DND-41 (cell line): ENCODE measurements around the gene TAF11L5.
"Not testable (repeated sequence)": the region's sequence is repeated elsewhere in the genome, so short reads cannot be mapped to it uniquely, and the experiment has no call there.

Experiments used
- ATAC-seq: fragments of 200-7000 bp; cut with Tn5 transposase; 3 replicates; pipeline ENCODE4 v1.9.1; 2021; ENCODE audit warnings: low read depth; ENCODE audit not compliant: insufficient read depth
- DNase-seq: peaks from one replicate; pipeline ENCODE4 v3.0.0-alpha.2; 2020
- H2AFZ ChIP-seq: 2 replicates; pipeline ENCODE4 v1.6.0; 2012; ENCODE audit warnings: low read depth, low read length
- H3K27ac ChIP-seq: 2 replicates; pipeline ENCODE4 v1.5.1; 2012; ENCODE audit warnings: low read length, inconsistent platforms
- H3K27me3 ChIP-seq: fragments of 200-600 bp; sonication (generic); 2 replicates; pipeline ENCODE4 v1.6.0; 2012; ENCODE audit warnings: low read length, mild to moderate bottlenecking, inconsistent platforms; ENCODE audit not compliant: insufficient read depth, poor library complexity
- H3K36me3 ChIP-seq: 2 replicates; pipeline ENCODE4 v1.5.1; 2012; ENCODE audit warnings: low read length, inconsistent platforms; ENCODE audit not compliant: insufficient read depth
- H3K4me1 ChIP-seq: 2 replicates; pipeline ENCODE4 v1.5.1; 2012; ENCODE audit warnings: mild to moderate bottlenecking, low read length; ENCODE audit not compliant: insufficient read depth
- H3K4me2 ChIP-seq: 2 replicates; pipeline ENCODE4 v1.6.0; 2012; ENCODE audit warnings: mild to moderate bottlenecking, moderate library complexity, low read length, inconsistent platforms; ENCODE audit not compliant: insufficient read depth
- H3K4me3 ChIP-seq, 2 experiments: fragments of 200-600 bp in 1 of 2; shearing (Covaris generic) in 1 of 2; 2 replicates each; pipeline ENCODE4 v1.5.1; 2012 to 2016; ENCODE audit warnings: inconsistent platforms in 2 of 2, low read length in 2 of 2, mild to moderate bottlenecking in 2 of 2, low read depth in 1 of 2, moderate library complexity in 1 of 2
- H3K79me2 ChIP-seq: 2 replicates; pipeline ENCODE4 v1.6.0; 2012; ENCODE audit warnings: low read length, inconsistent platforms; ENCODE audit not compliant: insufficient read depth
- H3K9ac ChIP-seq: 2 replicates; pipeline ENCODE4 v1.6.0; 2012; ENCODE audit warnings: low read depth, mild to moderate bottlenecking, inconsistent platforms, low read length, moderate library complexity
- H3K9me3 ChIP-seq: 2 replicates; pipeline ENCODE4 v1.5.1; 2012; ENCODE audit warnings: low read length, moderate library complexity, mild to moderate bottlenecking, inconsistent platforms; ENCODE audit not compliant: insufficient read depth, severe bottlenecking
- H4K20me1 ChIP-seq: 2 replicates; pipeline ENCODE4 v1.6.0; 2012; ENCODE audit warnings: low read length; ENCODE audit not compliant: insufficient read depth
- CTCF ChIP-seq: IDR thresholded peaks from 2 replicates; pipeline ENCODE4 v1.5.1; 2012; ENCODE audit warnings: borderline replicate concordance, low read length, moderate library complexity, mild to moderate bottlenecking; ENCODE audit not compliant: poor library complexity, severe bottlenecking; ENCODE audit errors: extremely low read depth
- EZH2 ChIP-seq: IDR thresholded peaks from 3 replicates; pipeline ENCODE4 v1.6.1; 2012; ENCODE audit warnings: borderline replicate concordance, low read depth, mild to moderate bottlenecking, moderate library complexity, low read length, inconsistent platforms; ENCODE audit not compliant: severe bottlenecking

The TAF11L5 gene

GRCh38 chr5:17492770-17493169 lies 32.3 kb upstream of the TAF11L5 start:
- H4K20me1 ChIP-seq = no peaks in the 10 kb centered on the region
- ATAC-seq (no peak), DNase-seq (no peak)
- no peaks in the 10 kb centered on the region for H3K27me3 ChIP-seq
- no peak overlapping the region for H3K27ac ChIP-seq
- H3K79me2 ChIP-seq = no peaks in the 10 kb centered on the region
- H2AFZ ChIP-seq = no peak overlapping the region
- no peak overlapping the region for H3K4me3 ChIP-seq
- H3K4me1 ChIP-seq = no peaks in the 10 kb centered on the region
- peaks cover 5% of the 10 kb centered on the region for H3K9me3 ChIP-seq
- no peak for TF ChIP-seq EZH2
- no peak for TF ChIP-seq CTCF
- no peak overlapping the region for H3K9ac ChIP-seq
- H3K36me3 ChIP-seq = no peaks in the 10 kb centered on the region
- H3K4me2 ChIP-seq = no peak overlapping the region

GRCh38 chr5:17497446-17497845 lies 27.6 kb upstream of the TAF11L5 start:
- Histone ChIP-seq H3K79me2 (no peaks in the 10 kb centered on the region), H3K4me1 (no peaks in the 10 kb centered on the region), H3K9ac (no peak overlapping the region), H3K4me2 (no peak overlapping the region), H3K27ac (no peak overlapping the region), H3K27me3 (no peaks in the 10 kb centered on the region), H3K36me3 (no peaks in the 10 kb centered on the region), H4K20me1 (no peaks in the 10 kb centered on the region), H3K9me3 (peaks cover 5% of the 10 kb centered on the region), H2AFZ (no peak overlapping the region), H3K4me3 (no peak overlapping the region)
- ATAC-seq = no peak
- DNase-seq = no peak
- TF ChIP-seq EZH2 (no peak), CTCF (no peak)

GRCh38 chr5:17497931-17498330 lies 27.1 kb upstream of the TAF11L5 start, which contains the start of gene TAF11L2:
TSS of gene TAF11L2 (plus strand) at chr5:17498231.
- not testable (repeated sequence) for ATAC-seq, H3K79me2 ChIP-seq, H3K4me2 ChIP-seq, H3K9me3 ChIP-seq, H3K27me3 ChIP-seq, H2AFZ ChIP-seq, H3K27ac ChIP-seq, H3K36me3 ChIP-seq, H3K4me1 ChIP-seq, H3K9ac ChIP-seq, H3K4me3 ChIP-seq, DNase-seq, H4K20me1 ChIP-seq

- Histone ChIP-seq H3K79me2 (no peaks in the 10 kb centered on the region), H3K9me3 (no peaks in the 10 kb centered on the region), H3K36me3 (no peaks in the 10 kb centered on the region), H2AFZ (no peak overlapping the region), H3K27me3 (no peaks in the 10 kb centered on the region), H3K4me1 (no peaks in the 10 kb centered on the region), H3K4me3 (no peak overlapping the region), H4K20me1 (no peaks in the 10 kb centered on the region), H3K9ac (no peak overlapping the region), H3K4me2 (no peak overlapping the region), H3K27ac (no peak overlapping the region)
- TF ChIP-seq EZH2 = no peak
- TF ChIP-seq CTCF = no peak
- DNase-seq = no peak
- ATAC-seq = no peak
These were observed 13.2 kb upstream of the TAF11L5 start for GRCh38 chr5:17511775-17512325.

- not testable (repeated sequence) for H3K9me3 ChIP-seq, H4K20me1 ChIP-seq, H3K27ac ChIP-seq, H3K4me1 ChIP-seq, H3K79me2 ChIP-seq, H3K4me3 ChIP-seq, ATAC-seq, H3K9ac ChIP-seq, H2AFZ ChIP-seq, H3K4me2 ChIP-seq, DNase-seq, H3K27me3 ChIP-seq, H3K36me3 ChIP-seq
These were observed 7.5 kb upstream of the TAF11L5 start for GRCh38 chr5:17517526-17517925.

- not testable (repeated sequence) for H3K27me3 ChIP-seq, H2AFZ ChIP-seq, DNase-seq, H4K20me1 ChIP-seq, H3K4me1 ChIP-seq, H3K4me2 ChIP-seq, H3K9me3 ChIP-seq, ATAC-seq, H3K9ac ChIP-seq, H3K27ac ChIP-seq, H3K36me3 ChIP-seq, H3K4me3 ChIP-seq, H3K79me2 ChIP-seq
These were observed 7.0 kb upstream of the TAF11L5 start, which contains the start of gene TAF11L3 for GRCh38 chr5:17518067-17518466. TSS of gene TAF11L3 (plus strand) at chr5:17518367.
